A549 (cell line): ENCODE results near the gene SOX11. TPM values are rescaled to one million over a fixed set of nuclear protein-coding genes. Genes with fewer than 3 reads are reported as not detected.

Experiments used
- ATAC-seq, 2 experiments: fragments of 200-7000 bp in 1 of 2; fragments of >200 bp in 1 of 2; cut with Nextera tagmentation in 1 of 2; cut with Tn5 transposase in 1 of 2; 3 replicates each; pipeline versions ENCODE4 v1.8.0 to v1.9.1; 2018 to 2020; ENCODE audit warnings: mild to moderate bottlenecking in 1 of 2, moderate library complexity in 1 of 2
- CTCF ChIA-PET: fragments of 300-600 bp; sonication (Branson Sonifier 250); formaldehyde crosslinking; extraction: SDS; loops from one replicate; lab custom pipeline; 2021; ENCODE audit warnings: antibody characterized with exemption, inconsistent platforms; lab: Yijun Ruan, JAX
- POLR2A ChIA-PET: fragments of 350-600 bp; formaldehyde crosslinking; extraction: SDS; loops from one replicate; lab custom pipeline; 2021; ENCODE audit warnings: antibody characterized with exemption, inconsistent platforms; lab: Yijun Ruan, JAX
- DNase-seq, 2 experiments: peaks; one replicate each; pipeline versions ENCODE4 v3.0.0 to v3.0.0-alpha.2; 2011 to 2016; ENCODE audit warnings: low read depth in 1 of 2, low spot score in 1 of 2
- FAIRE-seq: peaks from 2 replicates; lab custom pipeline; 2011; peaks lifted over from hg19 to GRCh38; lab: Jason Lieb, UNC
- H3K27ac ChIP-seq, 2 experiments: fragments of >200 bp; sonication (Bioruptor Twin); formaldehyde crosslinking; 3 replicates each; pipeline ENCODE4 v1.5.1; 2016 to 2017
- H3K4me1 ChIP-seq: fragments of >200 bp; sonication (Bioruptor Twin); formaldehyde crosslinking; 3 replicates; pipeline ENCODE4 v1.6.1; 2016
- H3K4me2 ChIP-seq: fragments of >200 bp; sonication (Bioruptor Twin); formaldehyde crosslinking; 3 replicates; pipeline ENCODE4 v1.6.1; 2016
- H3K4me3 ChIP-seq: fragments of >200 bp; sonication (Bioruptor Twin); formaldehyde crosslinking; 3 replicates; pipeline ENCODE4 v1.5.1; 2016
- H3K9me3 ChIP-seq: fragments of >200 bp; sonication (Bioruptor Twin); formaldehyde crosslinking; 3 replicates; pipeline ENCODE4 v1.6.1; 2016
- CEBPB ChIP-seq, 2 experiments: fragments of >200 bp in 1 of 2; sonication (Bioruptor Twin) in 1 of 2; formaldehyde crosslinking in 1 of 2; IDR thresholded peaks; 2 replicates each; pipeline ENCODE4 v1.6.1; 2012 to 2016
- CHD4 ChIP-seq: fragments of 200-600 bp; sonication (generic); IDR thresholded peaks from 2 replicates; pipeline ENCODE4 v1.6.1; 2016; ENCODE audit warnings: antibody characterized with exemption, mild to moderate bottlenecking, borderline replicate concordance
- EHMT2 ChIP-seq: fragments of 200-600 bp; sonication (generic); IDR thresholded peaks from 2 replicates; pipeline ENCODE4 v1.6.1; 2016; ENCODE audit warnings: antibody characterized with exemption, low read depth, mild to moderate bottlenecking, moderate library complexity
- GATA3 ChIP-seq: IDR thresholded peaks from 2 replicates; pipeline ENCODE4 v1.6.1; 2012; ENCODE audit warnings: borderline replicate concordance
- HOXB13 ChIP-seq: fragments of 250-450 bp; sonication (Bioruptor Pico); IDR thresholded peaks from 2 replicates; pipeline ENCODE4 v1.5.0; 2020; ENCODE audit warnings: low read depth, mild to moderate bottlenecking, moderate library complexity
- HOXB5 ChIP-seq: fragments of 250-450 bp; sonication (Bioruptor Pico); IDR thresholded peaks from 2 replicates; pipeline ENCODE4 v1.5.0; 2020; ENCODE audit warnings: mild to moderate bottlenecking, moderate library complexity
- JUNB ChIP-seq: fragments of >200 bp; sonication (Bioruptor Twin); formaldehyde crosslinking; IDR thresholded peaks from 2 replicates; pipeline ENCODE4 v1.6.1; 2016
- MAFK ChIP-seq: fragments of 450-650 bp; IDR thresholded peaks from 2 replicates; pipeline ENCODE4 v1.6.1; 2014; ENCODE audit not compliant: partially characterized antibody
- NFE2L2 ChIP-seq: fragments of 150-350 bp; conservative IDR thresholded peaks from 2 replicates; pipeline ENCODE4 v1.6.1; 2014; ENCODE audit warnings: low read length
- NPAS2 ChIP-seq: fragments of 250-450 bp; sonication (Bioruptor Pico); IDR thresholded peaks from 2 replicates; pipeline ENCODE4 v1.8.0; 2022; ENCODE audit warnings: mild to moderate bottlenecking, moderate library complexity, borderline replicate concordance
- RAD21 ChIP-seq, 2 experiments: fragments of >200 bp in 1 of 2; sonication (Bioruptor Twin) in 1 of 2; formaldehyde crosslinking in 1 of 2; IDR thresholded peaks in 1 of 2; conservative IDR thresholded peaks in 1 of 2; 2 replicates in 1 of 2; 3 replicates in 1 of 2; pipeline ENCODE4 v1.6.1; 2012 to 2018; ENCODE audit warnings: inconsistent platforms in 1 of 2
- RARB ChIP-seq: fragments of 250-450 bp; sonication (Bioruptor Pico); IDR thresholded peaks from 2 replicates; pipeline ENCODE4 v1.8.0; 2021; ENCODE audit warnings: mild to moderate bottlenecking, moderate library complexity
- SREBF2 ChIP-seq: fragments of 450-650 bp; IDR thresholded peaks from 2 replicates; pipeline ENCODE4 v1.6.1; 2014; ENCODE audit warnings: mild to moderate bottlenecking, moderate library complexity
- WGBS: methylation state at CpG from one replicate; pipeline ENCODE4 v1.1.6; 2017; ENCODE audit errors: missing lambda C conversion rate; 5-methylcytosine and 5-hydroxymethylcytosine counted together
- polyA plus RNA-seq, 4 experiments: library from polyadenylated mRNA; depleted of rRNA in 3 of 4; stranded (reverse); fragments of >200 nt; fragmentation: RNase III in 1 of 4; extraction: RNeasy Plus Mini Kit Qiagen cat#74134 plus additional on column Dnase treatment in 1 of 4; gene quantifications; 2 replicates in 3 of 4; 3 replicates in 1 of 4; pipeline ENCODE4 v1.2.3, GENCODE V29; 2011 to 2017
- TF ChIP-seq, protein P1 (sequence below): fragments of 200-600 bp; sonication (generic); IDR thresholded peaks from 2 replicates; pipeline ENCODE4 v1.6.1; 2016; ENCODE audit warnings: antibody characterized with exemption, mild to moderate bottlenecking, moderate library complexity
- TF ChIP-seq, protein P2 (sequence below): fragments of 250-450 bp; sonication (Bioruptor Pico); IDR thresholded peaks from 2 replicates; pipeline ENCODE4 v1.5.0; 2020; ENCODE audit warnings: low read depth, mild to moderate bottlenecking, moderate library complexity
- TF ChIP-seq, protein P3 (sequence below): IDR thresholded peaks from 2 replicates; pipeline ENCODE4 v1.6.1; 2012; ENCODE audit warnings: low read depth, borderline replicate concordance
- TF ChIP-seq, protein P4 (sequence below): fragments of 150-350 bp; IDR thresholded peaks from 2 replicates; pipeline ENCODE4 v1.6.1; 2014; ENCODE audit warnings: low read depth, mild to moderate bottlenecking, low read length

Gene SOX11
- polyA plus RNA-seq, 2 of the 4 experiments (the other 2 are of a cell fraction): not detected

DNA sequence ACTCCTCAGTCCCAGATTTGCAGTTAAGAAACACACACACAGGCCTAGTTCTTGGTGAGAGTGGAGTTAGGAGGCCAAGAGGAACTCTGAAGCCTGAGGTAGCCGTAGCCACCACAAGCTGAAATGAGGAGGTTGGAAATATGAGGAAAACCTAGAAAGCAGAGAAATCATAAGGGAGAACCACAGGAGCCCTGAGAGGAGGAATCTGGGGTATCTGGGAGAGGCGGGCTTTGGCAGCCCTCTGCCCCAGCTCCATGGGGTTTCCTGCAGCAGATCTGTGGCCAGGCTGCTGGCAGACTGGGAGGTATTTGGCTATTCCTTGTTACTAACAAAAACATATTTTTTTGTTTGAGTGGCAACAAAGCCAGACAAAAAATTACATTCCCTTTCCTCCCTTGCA is 11.0 kb downstream of the SOX11 start:
- no peak overlapping the region for H3K4me2 ChIP-seq
- ChIA-PET CTCF (no interaction called here), POLR2A (no interaction called here)
- 8% methylated on average over 2 of the region's 2 CpGs for WGBS
- FAIRE-seq (no peak), ATAC-seq (no peak), DNase-seq (no peak)
- no peaks in the 10 kb centered on the region for H3K9me3 ChIP-seq
- no peak overlapping the region for H3K27ac ChIP-seq
- TF ChIP-seq, protein P1, sequence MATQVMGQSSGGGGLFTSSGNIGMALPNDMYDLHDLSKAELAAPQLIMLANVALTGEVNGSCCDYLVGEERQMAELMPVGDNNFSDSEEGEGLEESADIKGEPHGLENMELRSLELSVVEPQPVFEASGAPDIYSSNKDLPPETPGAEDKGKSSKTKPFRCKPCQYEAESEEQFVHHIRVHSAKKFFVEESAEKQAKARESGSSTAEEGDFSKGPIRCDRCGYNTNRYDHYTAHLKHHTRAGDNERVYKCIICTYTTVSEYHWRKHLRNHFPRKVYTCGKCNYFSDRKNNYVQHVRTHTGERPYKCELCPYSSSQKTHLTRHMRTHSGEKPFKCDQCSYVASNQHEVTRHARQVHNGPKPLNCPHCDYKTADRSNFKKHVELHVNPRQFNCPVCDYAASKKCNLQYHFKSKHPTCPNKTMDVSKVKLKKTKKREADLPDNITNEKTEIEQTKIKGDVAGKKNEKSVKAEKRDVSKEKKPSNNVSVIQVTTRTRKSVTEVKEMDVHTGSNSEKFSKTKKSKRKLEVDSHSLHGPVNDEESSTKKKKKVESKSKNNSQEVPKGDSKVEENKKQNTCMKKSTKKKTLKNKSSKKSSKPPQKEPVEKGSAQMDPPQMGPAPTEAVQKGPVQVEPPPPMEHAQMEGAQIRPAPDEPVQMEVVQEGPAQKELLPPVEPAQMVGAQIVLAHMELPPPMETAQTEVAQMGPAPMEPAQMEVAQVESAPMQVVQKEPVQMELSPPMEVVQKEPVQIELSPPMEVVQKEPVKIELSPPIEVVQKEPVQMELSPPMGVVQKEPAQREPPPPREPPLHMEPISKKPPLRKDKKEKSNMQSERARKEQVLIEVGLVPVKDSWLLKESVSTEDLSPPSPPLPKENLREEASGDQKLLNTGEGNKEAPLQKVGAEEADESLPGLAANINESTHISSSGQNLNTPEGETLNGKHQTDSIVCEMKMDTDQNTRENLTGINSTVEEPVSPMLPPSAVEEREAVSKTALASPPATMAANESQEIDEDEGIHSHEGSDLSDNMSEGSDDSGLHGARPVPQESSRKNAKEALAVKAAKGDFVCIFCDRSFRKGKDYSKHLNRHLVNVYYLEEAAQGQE: no peak
- TF ChIP-seq JUNB (no peak), RAD21 (conservative IDR thresholded peaks at IDR 0.05 in 1 of 2, IDR thresholded peaks at IDR 0.05 in 1 of 2) (no peak), CEBPB (IDR thresholded peaks at IDR 0.05) (no peak), NPAS2 (no peak), GATA3 (no peak), MAFK (no peak), CHD4 (no peak), HOXB13 (no peak), EHMT2 (no peak)
- no peaks in the 10 kb centered on the region for H3K4me1 ChIP-seq
- H3K4me3 ChIP-seq: no peak overlapping the region

DNA sequence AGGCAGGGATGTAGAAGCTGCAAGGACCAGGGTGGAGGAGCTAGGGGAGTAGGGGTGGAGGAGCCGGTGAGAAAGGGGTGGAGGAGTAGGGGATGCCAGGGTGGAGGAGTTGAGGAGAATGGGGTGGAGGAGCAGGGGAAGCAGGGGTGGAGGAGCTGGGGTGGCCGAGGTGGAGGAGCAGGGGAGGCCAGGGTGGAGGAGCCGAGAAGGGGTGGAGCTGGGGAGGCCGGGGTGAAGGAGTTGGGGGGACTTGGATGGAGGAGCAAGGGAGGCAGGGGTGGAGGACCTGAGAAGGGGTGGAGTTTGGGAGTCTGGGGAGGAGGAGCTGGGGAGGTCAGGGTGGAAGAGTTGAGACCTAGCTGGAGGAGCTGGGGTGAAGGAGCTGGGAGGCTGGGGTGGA is 13.3 kb downstream of the SOX11 start:
- WGBS: 14% methylated on average over 3 of the region's 4 CpGs
- CTCF ChIA-PET: interaction anchor here (0.6 kb wide), 1 partner anchor 11 kb away, joined by 3 read pairs; no protein-coding TSS in a partner anchor

More for the DNA sequence above, 13.3 kb downstream of the SOX11 start:
- TF ChIP-seq JUNB (no peak), SREBF2 (no peak), RARB (no peak), CHD4 (no peak), HOXB5 (CRISPR knock-in tag) (no peak), NFE2L2 (no peak)
- TF ChIP-seq, protein P2, sequence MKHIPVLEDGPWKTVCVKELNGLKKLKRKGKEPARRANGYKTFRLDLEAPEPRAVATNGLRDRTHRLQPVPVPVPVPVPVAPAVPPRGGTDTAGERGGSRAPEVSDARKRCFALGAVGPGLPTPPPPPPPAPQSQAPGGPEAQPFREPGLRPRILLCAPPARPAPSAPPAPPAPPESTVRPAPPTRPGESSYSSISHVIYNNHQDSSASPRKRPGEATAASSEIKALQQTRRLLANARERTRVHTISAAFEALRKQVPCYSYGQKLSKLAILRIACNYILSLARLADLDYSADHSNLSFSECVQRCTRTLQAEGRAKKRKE (CRISPR knock-in tag): no peak
- TF ChIP-seq, protein P3, sequence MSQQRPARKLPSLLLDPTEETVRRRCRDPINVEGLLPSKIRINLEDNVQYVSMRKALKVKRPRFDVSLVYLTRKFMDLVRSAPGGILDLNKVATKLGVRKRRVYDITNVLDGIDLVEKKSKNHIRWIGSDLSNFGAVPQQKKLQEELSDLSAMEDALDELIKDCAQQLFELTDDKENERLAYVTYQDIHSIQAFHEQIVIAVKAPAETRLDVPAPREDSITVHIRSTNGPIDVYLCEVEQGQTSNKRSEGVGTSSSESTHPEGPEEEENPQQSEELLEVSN: no peak
- TF ChIP-seq, protein P4, sequence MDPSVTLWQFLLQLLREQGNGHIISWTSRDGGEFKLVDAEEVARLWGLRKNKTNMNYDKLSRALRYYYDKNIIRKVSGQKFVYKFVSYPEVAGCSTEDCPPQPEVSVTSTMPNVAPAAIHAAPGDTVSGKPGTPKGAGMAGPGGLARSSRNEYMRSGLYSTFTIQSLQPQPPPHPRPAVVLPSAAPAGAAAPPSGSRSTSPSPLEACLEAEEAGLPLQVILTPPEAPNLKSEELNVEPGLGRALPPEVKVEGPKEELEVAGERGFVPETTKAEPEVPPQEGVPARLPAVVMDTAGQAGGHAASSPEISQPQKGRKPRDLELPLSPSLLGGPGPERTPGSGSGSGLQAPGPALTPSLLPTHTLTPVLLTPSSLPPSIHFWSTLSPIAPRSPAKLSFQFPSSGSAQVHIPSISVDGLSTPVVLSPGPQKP: no peak
- Histone ChIP-seq H3K4me3 (no peak overlapping the region), H3K4me2 (no peak overlapping the region), H3K27ac (no peak overlapping the region), H3K9me3 (no peaks in the 10 kb centered on the region), H3K4me1 (no peaks in the 10 kb centered on the region)
- ATAC-seq: no peak
- no peak for DNase-seq
- no peak for FAIRE-seq
- POLR2A ChIA-PET: no interaction called here
